BLaER1 treated with 17β-estradiol and CSF1 and Interleukin-3, amounts not matched to agents 10 nM and 100 nM (cell line): Measurements from ENCODE around the gene CENPP.
A peak's percentile ranks its signal among the peaks of the same experiment; 100 is the strongest.

Experiments
- H3K27ac ChIP-seq, 11 experiments: shearing (Covaris generic); formaldehyde crosslinking; 2 replicates each; pipeline ENCODE4 v1.8.1; 2022
- H3K27me3 ChIP-seq, 11 experiments: shearing (Covaris generic); formaldehyde crosslinking; 2 replicates each; pipeline ENCODE4 v1.8.1; 2022
- H3K36me3 ChIP-seq, 11 experiments: shearing (Covaris generic); formaldehyde crosslinking; 2 replicates each; pipeline ENCODE4 v1.8.1; 2022
- H3K4me1 ChIP-seq, 10 experiments: shearing (Covaris generic); formaldehyde crosslinking; 2 replicates each; pipeline ENCODE4 v1.8.1; 2022
- H3K4me2 ChIP-seq, 11 experiments: shearing (Covaris generic); formaldehyde crosslinking; 2 replicates each; pipeline ENCODE4 v1.8.1; 2022
- H3K4me3 ChIP-seq, 10 experiments: shearing (Covaris generic); formaldehyde crosslinking; 2 replicates each; pipeline ENCODE4 v1.8.1; 2022
- H3K9ac ChIP-seq, 11 experiments: shearing (Covaris generic); formaldehyde crosslinking; 2 replicates each; pipeline ENCODE4 v1.8.1; 2022
- H3K9me3 ChIP-seq, 11 experiments: shearing (Covaris generic); formaldehyde crosslinking; replicated peaks in 1 of 11; 2 replicates each; pipeline ENCODE4 v1.8.1; 2022
- H4K20me1 ChIP-seq, 11 experiments: shearing (Covaris generic); formaldehyde crosslinking; 2 replicates each; pipeline ENCODE4 v1.8.1; 2022
- Cebpa-rat ChIP-seq, 11 experiments: shearing (Covaris generic); IDR thresholded peaks; 2 replicates each; pipeline ENCODE4 v1.8.1; 2022

The CENPP gene

GRCh38 chr9:92325269-92325990 is at the start of gene CENPP, which contains the start of gene NOL8:
CENPP (plus strand) TSS chr9:92325953.
NOL8 (minus strand) TSS chr9:92325350; CDS start chr9:92324161, 1,189 bp downstream.
- peaks cover 28 to 35% (median 29%) of the 10 kb centered on the region in 11 experiments for H3K36me3 ChIP-seq
- peak within 1 kb of the TSS; percentile 79 to 95 (median 86) for H3K4me2 ChIP-seq
- H3K27ac ChIP-seq: peak within 1 kb of the TSS; percentile 94 to 100 (median 99)
- H3K9ac ChIP-seq: peak within 1 kb of the TSS; percentile 91 to 100 (median 99)
- peaks cover 29 to 41% (median 33%) of the 10 kb centered on the region in 10 experiments for H3K4me1 ChIP-seq
- TF ChIP-seq Cebpa-rat (IDR thresholded peaks at IDR 0.05): no peak
- H4K20me1 ChIP-seq: 0 out of 22 replicates have a peak, but pooled peaks cover 0 to 5% (median 0%) of the 10 kb centered on the region in 11 experiments
- peak within 1 kb of the TSS; percentile 67 to 96 (median 82) for H3K4me3 ChIP-seq
- no peaks in the 10 kb centered on the region for H3K9me3 ChIP-seq
- no peaks in the 10 kb centered on the region for H3K27me3 ChIP-seq

- Histone ChIP-seq H3K4me1 (peaks cover 17 to 29% (median 23%) of the 10 kb centered on the region in 10 experiments), H3K27me3 (no peaks in the 10 kb centered on the region), H3K4me3 (0 out of 20 replicates have a peak overlapping the region, but pooled peaks of 1 of the 10 experiments have one; percentile 12), H3K27ac (peak overlapping the region in 7 of 11 experiments; percentile 8 to 40 (median 30); a peak in 8 of 22 replicates), H3K9ac (peak overlapping the region in 7 of 11 experiments; percentile 3 to 49 (median 25); a peak in 6 of 22 replicates), H4K20me1 (peaks cover 9 to 97% (median 62%) of the 10 kb centered on the region in 11 experiments; a peak in 19 of 22 replicates), H3K4me2 (peak overlapping the region; percentile 37 to 82 (median 62)), H3K9me3 (no peaks in the 10 kb centered on the region), H3K36me3 (peaks cover 92 to 100% (median 100%) of the 10 kb centered on the region in 11 experiments)
- TF ChIP-seq Cebpa-rat (IDR thresholded peaks at IDR 0.05): no peak
Measured at GRCh38 chr9:92276331-92277032, 49.3 kb upstream of the CENPP start.

- H3K4me3 ChIP-seq: no peak overlapping the region
- peaks cover 13 to 97% (median 71%) of the 10 kb centered on the region in 11 experiments; a peak in 19 of 22 replicates for H4K20me1 ChIP-seq
- H3K27me3 ChIP-seq: no peaks in the 10 kb centered on the region
- peaks cover 92 to 100% (median 100%) of the 10 kb centered on the region in 11 experiments for H3K36me3 ChIP-seq
- H3K4me2 ChIP-seq: no peak overlapping the region
- peaks cover 17 to 29% (median 23%) of the 10 kb centered on the region in 10 experiments for H3K4me1 ChIP-seq
- no peak overlapping the region for H3K9ac ChIP-seq
- no peak for TF ChIP-seq Cebpa-rat (IDR thresholded peaks at IDR 0.05)
- H3K9me3 ChIP-seq: no peaks in the 10 kb centered on the region
- H3K27ac ChIP-seq: no peak overlapping the region
Measured at GRCh38 chr9:92278110-92278509, 47.6 kb upstream of the CENPP start.

- Histone ChIP-seq H3K4me2 (no peak overlapping the region), H3K9ac (no peak overlapping the region), H3K9me3 (no peaks in the 10 kb centered on the region), H3K4me3 (no peak overlapping the region), H4K20me1 (peaks cover 13 to 97% (median 83%) of the 10 kb centered on the region in 11 experiments; a peak in 19 of 22 replicates), H3K27ac (no peak overlapping the region), H3K27me3 (no peaks in the 10 kb centered on the region), H3K36me3 (peaks cover 92 to 100% (median 100%) of the 10 kb centered on the region in 11 experiments), H3K4me1 (peaks cover 17 to 29% (median 23%) of the 10 kb centered on the region in 10 experiments)
- no peak for TF ChIP-seq Cebpa-rat (IDR thresholded peaks at IDR 0.05)
Measured at GRCh38 chr9:92279302-92279701, 46.5 kb upstream of the CENPP start.

GRCh38 chr9:92289708-92290390 is 35.9 kb upstream of the CENPP start:
- peaks cover 4 to 78% (median 73%) of the 10 kb centered on the region in 11 experiments; a peak in 20 of 22 replicates for H4K20me1 ChIP-seq
- no peaks in the 10 kb centered on the region for H3K9me3 ChIP-seq
- H3K4me1 ChIP-seq: peaks cover 24 to 30% (median 27%) of the 10 kb centered on the region in 10 experiments
- no peak overlapping the region for H3K27ac ChIP-seq
- no peak overlapping the region for H3K4me3 ChIP-seq
- no peak for TF ChIP-seq Cebpa-rat (IDR thresholded peaks at IDR 0.05)
- no peaks in the 10 kb centered on the region for H3K27me3 ChIP-seq
- H3K36me3 ChIP-seq: peaks cover 53 to 76% (median 69%) of the 10 kb centered on the region in 11 experiments
- H3K4me2 ChIP-seq: no peak overlapping the region
- H3K9ac ChIP-seq: no peak overlapping the region

GRCh38 chr9:92290785-92291429 is 34.8 kb upstream of the CENPP start:
- Histone ChIP-seq H3K9me3 (no peaks in the 10 kb centered on the region), H3K4me3 (peak overlapping the region in 2 of 10 experiments; percentile 80 to 82; a peak in 3 of 20 replicates), H4K20me1 (peaks cover 4 to 68% (median 63%) of the 10 kb centered on the region in 11 experiments; a peak in 18 of 22 replicates), H3K4me2 (peak overlapping the region; percentile 17 to 99 (median 96); a peak in 17 of 22 replicates), H3K4me1 (peaks cover 35 to 40% (median 37%) of the 10 kb centered on the region in 10 experiments), H3K9ac (peak overlapping the region in 3 of 11 experiments; percentile 9 to 91 (median 89); a peak in 2 of 22 replicates), H3K27ac (no peak overlapping the region), H3K27me3 (no peaks in the 10 kb centered on the region), H3K36me3 (peaks cover 43 to 65% (median 58%) of the 10 kb centered on the region in 11 experiments)
- TF ChIP-seq Cebpa-rat (IDR thresholded peaks at IDR 0.05): no peak

- no peak for TF ChIP-seq Cebpa-rat (IDR thresholded peaks at IDR 0.05)
- peaks cover 36 to 64% (median 53%) of the 10 kb centered on the region in 11 experiments for H3K36me3 ChIP-seq
- peak overlapping the region; percentile 78 to 99 (median 96) for H3K4me2 ChIP-seq
- H3K9ac ChIP-seq: peak overlapping the region in 6 of 11 experiments; percentile 20 to 97 (median 89); a peak in 8 of 22 replicates
- peak overlapping the region in 8 of 10 experiments; percentile 69 to 87 (median 81); a peak in 14 of 20 replicates for H3K4me3 ChIP-seq
- H4K20me1 ChIP-seq: peaks cover 4 to 61% (median 57%) of the 10 kb centered on the region in 11 experiments; a peak in 17 of 22 replicates
- H3K4me1 ChIP-seq: peaks cover 40 to 47% (median 43%) of the 10 kb centered on the region in 10 experiments
- no peaks in the 10 kb centered on the region for H3K27me3 ChIP-seq
- H3K27ac ChIP-seq: no peak overlapping the region
- H3K9me3 ChIP-seq: no peaks in the 10 kb centered on the region
Measured at GRCh38 chr9:92291577-92291976, 34.2 kb upstream of the CENPP start.
